ENCODE results near the gene C7.
A peak's percentile ranks its signal among the peaks of the same experiment; 100 is the strongest.

Gene C7

DNA sequence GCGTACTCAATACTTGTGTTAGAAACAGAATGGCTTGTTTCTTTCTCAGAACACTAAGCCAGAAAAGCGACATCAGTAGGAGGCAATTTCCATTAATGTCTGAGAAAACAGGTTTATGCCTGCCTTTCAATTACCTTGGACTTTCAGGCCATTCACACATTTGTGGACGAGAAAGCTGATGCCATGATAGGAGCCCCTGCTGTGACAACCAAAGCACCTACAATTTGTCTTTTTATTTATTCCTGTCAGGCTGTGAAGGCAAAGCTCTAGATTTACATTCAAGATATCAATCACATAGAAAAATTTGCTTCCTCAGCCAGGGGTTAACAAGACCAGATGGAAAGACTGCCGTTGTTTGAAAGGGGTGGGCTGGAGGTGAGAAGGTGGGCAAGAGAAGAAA is 76.2 kb downstream of the C7 start:
- H3K36me3 ChIP-seq (ENCODE audit: control insufficient read depth in 5 of 5, insufficient read depth in 5 of 5, low read length in 5 of 5) = no peaks in the 10 kb centered on the region
- no peak overlapping the region for H3K4me3 ChIP-seq (ENCODE audit: low read depth in 1 of 5, low read length in 5 of 5)
- H3K9ac ChIP-seq (ENCODE audit: low read length in 5 of 5) = no peak overlapping the region
- no peak overlapping the region for H3K27ac ChIP-seq (ENCODE audit: low read depth, low read length)
- no peaks in the 10 kb centered on the region for H3K27me3 ChIP-seq (ENCODE audit: control insufficient read depth in 5 of 5, insufficient read depth in 4 of 5, low read length in 5 of 5)
- peaks cover 0 to 9% (median 0%) of the 10 kb centered on the region in 5 donors for H3K9me3 ChIP-seq (ENCODE audit: control insufficient read depth in 5 of 5, low read length in 5 of 5)
- H3K4me1 ChIP-seq (ENCODE audit: control insufficient read depth in 5 of 5, insufficient read depth in 5 of 5, low read length in 5 of 5) = peaks cover 0 to 7% (median 3%) of the 10 kb centered on the region in 5 donors

GRCh38 chr5:40986666-40987065 is 77.4 kb downstream of the C7 start:
- Histone ChIP-seq H3K9me3 (ENCODE audit: control insufficient read depth in 5 of 5, low read length in 5 of 5) (peaks cover 0 to 9% (median 0%) of the 10 kb centered on the region in 5 donors), H3K9ac (ENCODE audit: low read length in 5 of 5) (no peak overlapping the region), H3K4me3 (ENCODE audit: low read depth in 1 of 5, low read length in 5 of 5) (no peak overlapping the region), H3K27ac (ENCODE audit: low read depth, low read length) (no peak overlapping the region), H3K4me1 (ENCODE audit: control insufficient read depth in 5 of 5, insufficient read depth in 5 of 5, low read length in 5 of 5) (peaks cover 0 to 15% (median 11%) of the 10 kb centered on the region in 5 donors), H3K27me3 (ENCODE audit: control insufficient read depth in 5 of 5, insufficient read depth in 4 of 5, low read length in 5 of 5) (no peaks in the 10 kb centered on the region), H3K36me3 (ENCODE audit: control insufficient read depth in 5 of 5, insufficient read depth in 5 of 5, low read length in 5 of 5) (no peaks in the 10 kb centered on the region)

- no peaks in the 10 kb centered on the region for H3K36me3 ChIP-seq (ENCODE audit: control insufficient read depth in 5 of 5, insufficient read depth in 5 of 5, low read length in 5 of 5)
- peaks cover 0 to 9% (median 0%) of the 10 kb centered on the region in 5 donors for H3K9me3 ChIP-seq (ENCODE audit: control insufficient read depth in 5 of 5, low read length in 5 of 5)
- H3K4me1 ChIP-seq (ENCODE audit: control insufficient read depth in 5 of 5, insufficient read depth in 5 of 5, low read length in 5 of 5) = peaks cover 0 to 20% (median 17%) of the 10 kb centered on the region in 5 donors
- H3K27ac ChIP-seq (ENCODE audit: low read depth, low read length) = no peak overlapping the region
- no peaks in the 10 kb centered on the region for H3K27me3 ChIP-seq (ENCODE audit: control insufficient read depth in 5 of 5, insufficient read depth in 4 of 5, low read length in 5 of 5)
- no peak overlapping the region for H3K9ac ChIP-seq (ENCODE audit: low read length in 5 of 5)
- no peak overlapping the region for H3K4me3 ChIP-seq (ENCODE audit: low read depth in 1 of 5, low read length in 5 of 5)
Observed at GRCh38 chr5:40987349-40987748, 78.1 kb downstream of the C7 start.

DNA sequence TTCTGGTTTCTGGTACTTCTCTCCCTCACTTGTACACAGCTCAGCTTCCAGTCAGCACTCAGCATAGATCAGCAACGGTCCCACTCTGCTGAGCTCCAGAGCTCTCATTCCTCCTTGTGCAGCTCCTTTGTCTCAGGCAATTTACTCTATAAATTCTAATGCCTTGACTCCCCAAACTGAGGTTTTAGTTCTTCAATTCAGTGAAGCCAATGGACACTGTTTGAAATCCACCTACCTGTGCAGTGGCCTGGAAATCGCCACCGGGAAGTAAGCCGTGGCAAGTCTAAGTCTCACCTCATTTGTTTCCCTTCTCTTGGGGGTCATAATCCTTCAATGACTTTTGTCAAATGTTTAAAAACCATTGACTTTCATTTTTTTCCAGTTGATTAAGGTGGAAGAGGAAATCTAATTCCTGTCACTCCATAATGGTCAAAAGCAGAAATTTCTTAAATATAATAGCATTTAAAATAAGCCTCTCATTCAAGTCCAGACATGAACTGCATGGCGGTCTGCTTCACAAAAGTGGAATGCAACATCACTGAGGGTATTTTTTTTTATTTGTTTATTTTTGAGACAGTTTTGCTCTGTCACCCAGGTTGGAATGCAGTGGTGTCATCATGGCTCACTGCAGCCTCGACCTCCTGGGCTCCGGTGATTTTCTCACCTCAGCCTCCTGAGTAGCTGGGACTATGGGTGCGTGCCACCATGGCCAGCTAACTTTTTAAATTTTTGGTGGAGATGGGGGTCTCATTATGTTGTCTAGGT is 79.6 kb downstream of the C7 start:
- Histone ChIP-seq H3K4me1 (ENCODE audit: control insufficient read depth in 5 of 5, insufficient read depth in 5 of 5, low read length in 5 of 5) (peaks cover 0 to 33% (median 28%) of the 10 kb centered on the region in 5 donors), H3K27ac (ENCODE audit: low read depth, low read length) (no peak overlapping the region), H3K9ac (ENCODE audit: low read length in 5 of 5) (no peak overlapping the region), H3K4me3 (ENCODE audit: low read depth in 1 of 5, low read length in 5 of 5) (no peak overlapping the region), H3K9me3 (ENCODE audit: control insufficient read depth in 5 of 5, low read length in 5 of 5) (peaks cover 0 to 9% (median 0%) of the 10 kb centered on the region in 5 donors), H3K27me3 (ENCODE audit: control insufficient read depth in 5 of 5, insufficient read depth in 4 of 5, low read length in 5 of 5) (no peaks in the 10 kb centered on the region), H3K36me3 (ENCODE audit: control insufficient read depth in 5 of 5, insufficient read depth in 5 of 5, low read length in 5 of 5) (no peaks in the 10 kb centered on the region)

DNA sequence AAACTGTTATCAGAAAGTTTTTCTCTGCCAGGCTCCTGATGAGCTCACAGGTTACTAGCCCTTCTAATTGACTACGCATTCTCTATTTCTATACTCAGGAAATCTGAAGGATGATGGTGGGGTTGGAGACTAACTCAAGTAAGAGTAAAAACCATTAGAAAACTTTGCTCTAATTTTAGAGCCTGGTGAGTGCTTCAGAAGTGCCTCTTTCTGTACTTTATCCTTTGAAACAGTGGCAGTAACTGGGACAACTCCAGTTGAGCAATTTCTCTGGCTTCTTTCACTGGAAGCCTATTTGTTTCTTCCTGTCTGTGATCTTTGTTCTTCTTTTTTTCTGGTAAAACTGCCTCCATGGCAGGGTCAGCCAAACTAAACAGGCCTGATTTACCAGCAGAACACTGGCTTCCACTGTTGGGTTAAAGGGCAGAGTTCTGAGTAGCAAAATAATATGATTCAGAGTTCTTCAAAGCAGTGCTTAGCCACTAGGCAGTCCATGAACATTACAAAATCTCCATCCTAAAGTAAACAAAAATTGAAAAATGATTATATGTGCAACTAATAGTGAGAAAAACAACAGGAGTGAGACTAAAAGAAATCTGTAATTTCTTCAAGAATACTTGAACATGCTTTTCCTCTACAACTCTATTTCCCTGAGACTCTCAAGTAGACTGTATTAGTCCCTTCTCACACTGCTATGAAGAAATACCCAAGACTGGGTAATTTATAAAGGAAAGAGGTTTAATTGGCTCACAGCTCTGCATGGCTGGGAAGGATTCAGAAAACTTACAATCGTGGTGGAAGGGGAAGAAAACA is 82.1 kb downstream of the C7 start:
- no peaks in the 10 kb centered on the region for H3K36me3 ChIP-seq (ENCODE audit: control insufficient read depth in 5 of 5, insufficient read depth in 5 of 5, low read length in 5 of 5)
- no peaks in the 10 kb centered on the region for H3K27me3 ChIP-seq (ENCODE audit: control insufficient read depth in 5 of 5, insufficient read depth in 4 of 5, low read length in 5 of 5)
- peak overlapping the region in 2 of 5 donors; percentile 52 to 84 for H3K9ac ChIP-seq (ENCODE audit: low read length in 5 of 5)
- H3K9me3 ChIP-seq (ENCODE audit: control insufficient read depth in 5 of 5, low read length in 5 of 5) = peaks cover 0 to 9% (median 0%) of the 10 kb centered on the region in 5 donors
- peak overlapping the region; percentile 93 for H3K27ac ChIP-seq (ENCODE audit: low read depth, low read length)
- peaks cover 0 to 34% (median 28%) of the 10 kb centered on the region in 5 donors for H3K4me1 ChIP-seq (ENCODE audit: control insufficient read depth in 5 of 5, insufficient read depth in 5 of 5, low read length in 5 of 5)
- H3K4me3 ChIP-seq (ENCODE audit: low read depth in 1 of 5, low read length in 5 of 5) = no peak overlapping the region

GRCh38 chr5:40991981-40992559 is 82.8 kb downstream of the C7 start:
- Histone ChIP-seq H3K36me3 (ENCODE audit: control insufficient read depth in 5 of 5, insufficient read depth in 5 of 5, low read length in 5 of 5) (no peaks in the 10 kb centered on the region), H3K4me1 (ENCODE audit: control insufficient read depth in 5 of 5, insufficient read depth in 5 of 5, low read length in 5 of 5) (peaks cover 0 to 34% (median 28%) of the 10 kb centered on the region in 5 donors), H3K27ac (ENCODE audit: low read depth, low read length) (peak overlapping the region; percentile 93)

GRCh38 chr5:40995801-40996586 is 86.7 kb downstream of the C7 start:
- no peaks in the 10 kb centered on the region for H3K36me3 ChIP-seq (ENCODE audit: control insufficient read depth in 5 of 5, insufficient read depth in 5 of 5, low read length in 5 of 5)
- H3K27ac ChIP-seq (ENCODE audit: low read depth, low read length) = no peak overlapping the region
- H3K27me3 ChIP-seq (ENCODE audit: control insufficient read depth in 5 of 5, insufficient read depth in 4 of 5, low read length in 5 of 5) = no peaks in the 10 kb centered on the region
- H3K9ac ChIP-seq (ENCODE audit: low read length in 5 of 5) = no peak overlapping the region
- H3K4me3 ChIP-seq (ENCODE audit: low read depth in 1 of 5, low read length in 5 of 5) = no peak overlapping the region
- no peaks in the 10 kb centered on the region for H3K9me3 ChIP-seq (ENCODE audit: control insufficient read depth in 5 of 5, low read length in 5 of 5)
- H3K4me1 ChIP-seq (ENCODE audit: control insufficient read depth in 5 of 5, insufficient read depth in 5 of 5, low read length in 5 of 5) = peaks cover 0 to 25% (median 16%) of the 10 kb centered on the region in 5 donors

More at GRCh38 chr5:40991981-40992559, 82.8 kb downstream of the C7 start:
- no peak overlapping the region for H3K4me3 ChIP-seq (ENCODE audit: low read depth in 1 of 5, low read length in 5 of 5)
- peak overlapping the region in 3 of 5 donors; percentile 3 to 84 (median 47) for H3K9ac ChIP-seq (ENCODE audit: low read length in 5 of 5)
- H3K9me3 ChIP-seq (ENCODE audit: control insufficient read depth in 5 of 5, low read length in 5 of 5) = peaks cover 0 to 7% (median 0%) of the 10 kb centered on the region in 5 donors
- H3K27me3 ChIP-seq (ENCODE audit: control insufficient read depth in 5 of 5, insufficient read depth in 4 of 5, low read length in 5 of 5) = no peaks in the 10 kb centered on the region

GRCh38 chr5:40999142-40999541 is 89.8 kb downstream of the C7 start:
- Histone ChIP-seq H3K9ac (ENCODE audit: low read length in 5 of 5) (no peak overlapping the region), H3K27ac (ENCODE audit: low read depth, low read length) (no peak overlapping the region), H3K4me3 (ENCODE audit: low read depth in 1 of 5, low read length in 5 of 5) (no peak overlapping the region)

DNA sequence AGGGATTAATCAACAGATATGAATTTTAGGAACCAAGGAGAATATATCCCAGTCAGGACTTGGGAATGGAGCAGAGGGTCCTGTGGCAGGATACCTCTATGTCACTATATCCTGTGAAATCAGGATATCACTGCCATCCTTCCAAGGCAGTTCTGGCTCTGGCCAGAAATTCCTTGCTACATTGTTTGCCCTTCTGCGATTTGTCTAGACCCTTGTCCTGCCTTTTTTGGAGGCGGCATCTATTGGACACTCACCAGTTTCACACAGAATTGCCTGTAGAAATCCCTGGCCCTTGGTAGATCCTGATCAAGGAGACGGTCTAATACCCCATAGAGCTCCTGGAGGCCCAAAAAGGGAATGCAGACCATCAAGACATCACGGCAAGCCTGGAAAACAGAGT is 90.7 kb downstream of the C7 start:
- Histone ChIP-seq H3K27me3 (ENCODE audit: control insufficient read depth in 5 of 5, insufficient read depth in 4 of 5, low read length in 5 of 5) (no peaks in the 10 kb centered on the region), H3K4me3 (ENCODE audit: low read depth in 1 of 5, low read length in 5 of 5) (no peak overlapping the region), H3K9ac (ENCODE audit: low read length in 5 of 5) (no peak overlapping the region), H3K27ac (ENCODE audit: low read depth, low read length) (no peak overlapping the region), H3K4me1 (ENCODE audit: control insufficient read depth in 5 of 5, insufficient read depth in 5 of 5, low read length in 5 of 5) (no peaks in the 10 kb centered on the region), H3K36me3 (ENCODE audit: control insufficient read depth in 5 of 5, insufficient read depth in 5 of 5, low read length in 5 of 5) (no peaks in the 10 kb centered on the region), H3K9me3 (ENCODE audit: control insufficient read depth in 5 of 5, low read length in 5 of 5) (no peaks in the 10 kb centered on the region)

More at GRCh38 chr5:40999142-40999541, 89.8 kb downstream of the C7 start:
- H3K9me3 ChIP-seq (ENCODE audit: control insufficient read depth in 5 of 5, low read length in 5 of 5) = no peaks in the 10 kb centered on the region
- no peaks in the 10 kb centered on the region for H3K36me3 ChIP-seq (ENCODE audit: control insufficient read depth in 5 of 5, insufficient read depth in 5 of 5, low read length in 5 of 5)
- H3K4me1 ChIP-seq (ENCODE audit: control insufficient read depth in 5 of 5, insufficient read depth in 5 of 5, low read length in 5 of 5) = no peaks in the 10 kb centered on the region
- no peaks in the 10 kb centered on the region for H3K27me3 ChIP-seq (ENCODE audit: control insufficient read depth in 5 of 5, insufficient read depth in 4 of 5, low read length in 5 of 5)
